HUES48 (cell line): Measurements from ENCODE around the gene ADARB1.
"Not testable (repeated sequence)": the region's sequence is repeated elsewhere in the genome, so short reads cannot be mapped to it uniquely, and the experiment has no call there.

ENCODE experiments used
- H3K27ac ChIP-seq: one replicate; pipeline ENCODE4 v1.7.0; 2013; ENCODE audit warnings: low read depth, low read length, inconsistent platforms
- H3K27me3 ChIP-seq: 2 replicates; pipeline ENCODE4 v1.6.1; 2013; ENCODE audit warnings: mild to moderate bottlenecking, low read length; ENCODE audit not compliant: control insufficient read depth, insufficient read depth
- H3K36me3 ChIP-seq: 2 replicates; pipeline ENCODE4 v1.6.1; 2013; ENCODE audit warnings: low read length; ENCODE audit not compliant: control insufficient read depth, insufficient read depth
- H3K4me1 ChIP-seq: 2 replicates; pipeline ENCODE4 v1.6.1; 2013; ENCODE audit warnings: mild to moderate bottlenecking, low read length; ENCODE audit not compliant: control insufficient read depth, insufficient read depth
- H3K4me3 ChIP-seq: 2 replicates; pipeline ENCODE4 v1.5.1; 2013; ENCODE audit warnings: mild to moderate bottlenecking, low read depth, low read length
- H3K9ac ChIP-seq: 2 replicates; pipeline ENCODE4 v1.6.1; 2013; ENCODE audit warnings: mild to moderate bottlenecking, low read depth, low read length, moderate library complexity
- H3K9me3 ChIP-seq: 2 replicates; pipeline ENCODE4 v1.6.1; 2013; ENCODE audit warnings: low read length; ENCODE audit not compliant: control insufficient read depth, insufficient read depth

Gene ADARB1

GRCh38 chr21:45140944-45141343 lies 66.6 kb downstream of the ADARB1 start:
- not testable (repeated sequence) for H3K4me3 ChIP-seq, H3K4me1 ChIP-seq, H3K9me3 ChIP-seq, H3K27ac ChIP-seq, H3K9ac ChIP-seq, H3K27me3 ChIP-seq, H3K36me3 ChIP-seq

GRCh38 chr21:45141507-45141906 lies 67.1 kb downstream of the ADARB1 start:
- H3K4me1 ChIP-seq = no peaks in the 10 kb centered on the region
- no peak overlapping the region for H3K27ac ChIP-seq
- H3K36me3 ChIP-seq = no peaks in the 10 kb centered on the region
- H3K9me3 ChIP-seq = no peaks in the 10 kb centered on the region
- H3K27me3 ChIP-seq = no peaks in the 10 kb centered on the region
- no peak overlapping the region for H3K9ac ChIP-seq
- H3K4me3 ChIP-seq = no peak overlapping the region

- no peaks in the 10 kb centered on the region for H3K36me3 ChIP-seq
- no peaks in the 10 kb centered on the region for H3K9me3 ChIP-seq
- no peaks in the 10 kb centered on the region for H3K4me1 ChIP-seq
- H3K4me3 ChIP-seq = no peak overlapping the region
- H3K27ac ChIP-seq = no peak overlapping the region
- H3K9ac ChIP-seq = no peak overlapping the region
- H3K27me3 ChIP-seq = no peaks in the 10 kb centered on the region
Measured at GRCh38 chr21:45142469-45143308, 68.3 kb downstream of the ADARB1 start.

GRCh38 chr21:45143855-45144254 lies 69.5 kb downstream of the ADARB1 start:
- no peaks in the 10 kb centered on the region for H3K36me3 ChIP-seq

GRCh38 chr21:45145146-45145545 lies 70.8 kb downstream of the ADARB1 start:
- no peak overlapping the region for H3K27ac ChIP-seq
- no peaks in the 10 kb centered on the region for H3K9me3 ChIP-seq
- H3K4me1 ChIP-seq = no peaks in the 10 kb centered on the region
- H3K4me3 ChIP-seq = no peak overlapping the region
- H3K36me3 ChIP-seq = no peaks in the 10 kb centered on the region
- no peak overlapping the region for H3K9ac ChIP-seq
- no peaks in the 10 kb centered on the region for H3K27me3 ChIP-seq

More at GRCh38 chr21:45143855-45144254, 69.5 kb downstream of the ADARB1 start:
- no peak overlapping the region for H3K9ac ChIP-seq
- no peaks in the 10 kb centered on the region for H3K27me3 ChIP-seq
- H3K4me1 ChIP-seq = no peaks in the 10 kb centered on the region
- H3K27ac ChIP-seq = no peak overlapping the region
- no peaks in the 10 kb centered on the region for H3K9me3 ChIP-seq
- no peak overlapping the region for H3K4me3 ChIP-seq

GRCh38 chr21:45145846-45146245 lies 71.5 kb downstream of the ADARB1 start:
- not testable (repeated sequence) for H3K27me3 ChIP-seq, H3K4me3 ChIP-seq, H3K9ac ChIP-seq, H3K4me1 ChIP-seq, H3K27ac ChIP-seq, H3K36me3 ChIP-seq, H3K9me3 ChIP-seq

- no peak overlapping the region for H3K4me3 ChIP-seq
- no peaks in the 10 kb centered on the region for H3K4me1 ChIP-seq
- H3K27me3 ChIP-seq = no peaks in the 10 kb centered on the region
- H3K9ac ChIP-seq = no peak overlapping the region
- no peaks in the 10 kb centered on the region for H3K36me3 ChIP-seq
- H3K9me3 ChIP-seq = no peaks in the 10 kb centered on the region
- H3K27ac ChIP-seq = no peak overlapping the region
Measured at GRCh38 chr21:45146306-45146705, 71.9 kb downstream of the ADARB1 start.

GRCh38 chr21:45146801-45147200 lies 72.4 kb downstream of the ADARB1 start:
- Histone ChIP-seq H3K36me3 (no peaks in the 10 kb centered on the region), H3K27ac (no peak overlapping the region), H3K27me3 (no peaks in the 10 kb centered on the region), H3K9me3 (no peaks in the 10 kb centered on the region), H3K4me1 (no peaks in the 10 kb centered on the region), H3K4me3 (no peak overlapping the region), H3K9ac (no peak overlapping the region)

- no peaks in the 10 kb centered on the region for H3K9me3 ChIP-seq
- H3K4me3 ChIP-seq = no peak overlapping the region
- H3K27me3 ChIP-seq = no peaks in the 10 kb centered on the region
- H3K27ac ChIP-seq = no peak overlapping the region
- no peaks in the 10 kb centered on the region for H3K4me1 ChIP-seq
- no peak overlapping the region for H3K9ac ChIP-seq
- no peaks in the 10 kb centered on the region for H3K36me3 ChIP-seq
Measured at GRCh38 chr21:45147473-45148315, 73.3 kb downstream of the ADARB1 start.

- no peak overlapping the region for H3K4me3 ChIP-seq
- no peak overlapping the region for H3K9ac ChIP-seq
- no peaks in the 10 kb centered on the region for H3K36me3 ChIP-seq
- no peak overlapping the region for H3K27ac ChIP-seq
- H3K27me3 ChIP-seq = no peaks in the 10 kb centered on the region
- no peaks in the 10 kb centered on the region for H3K9me3 ChIP-seq
- H3K4me1 ChIP-seq = no peaks in the 10 kb centered on the region
Measured at GRCh38 chr21:45148316-45148990, 74.1 kb downstream of the ADARB1 start.

GRCh38 chr21:45149021-45149420 lies 74.6 kb downstream of the ADARB1 start:
- no peaks in the 10 kb centered on the region for H3K27me3 ChIP-seq
- H3K36me3 ChIP-seq = no peaks in the 10 kb centered on the region
- no peaks in the 10 kb centered on the region for H3K9me3 ChIP-seq

More at GRCh38 chr21:45149021-45149420, 74.6 kb downstream of the ADARB1 start:
- no peak overlapping the region for H3K9ac ChIP-seq
- no peak overlapping the region for H3K27ac ChIP-seq
- no peak overlapping the region for H3K4me3 ChIP-seq
- no peaks in the 10 kb centered on the region for H3K4me1 ChIP-seq
